GM23338 (cell line): ENCODE data around the gene RGS3.

ENCODE experiments used
- CREB1 ChIP-seq: fragments of 250-450 bp; sonication (Bioruptor Pico); IDR thresholded peaks from 2 replicates; pipeline ENCODE4 v1.5.0; 2020; ENCODE audit warnings: low read depth, mild to moderate bottlenecking, moderate library complexity
- CTCF ChIP-seq, 2 experiments: fragments of 200-600 bp in 1 of 2; sonication (generic) in 1 of 2; conservative IDR thresholded peaks; 2 replicates each; pipeline versions ENCODE4 v1.5.1 to v1.6.1; 2016 to 2017; ENCODE audit warnings: antibody characterized with exemption in 2 of 2, low read depth in 2 of 2, mild to moderate bottlenecking in 2 of 2, moderate library complexity in 1 of 2
- EZH2phosphoT487 ChIP-seq: fragments of 200-600 bp; sonication (generic); IDR thresholded peaks from one replicate; pipeline ENCODE4 v1.8.1; 2018; ENCODE audit warnings: antibody characterized with exemption; ENCODE audit not compliant: unreplicated experiment
- REST ChIP-seq: IDR thresholded peaks from one replicate; pipeline ENCODE4 v1.6.1; 2018; ENCODE audit warnings: antibody characterized with exemption; ENCODE audit not compliant: unreplicated experiment

- TF ChIP-seq CTCF (conservative IDR thresholded peaks at IDR 0.05; ENCODE audit: low read depth in 2 of 2), result no peak
- peak; percentile 9; the same call in 1 of the 2 replicates for TF ChIP-seq CREB1 (CRISPR knock-in tag)
- TF ChIP-seq REST, result no peak
- no peak for TF ChIP-seq EZH2phosphoT487
Observed at GRCh38 chr9:113593682-113594281, 130.3 kb downstream of the RGS3 start.
